GM12891 (cell line): ENCODE measurements around the gene PIF1.

ENCODE experiments used
- POLR2A ChIP-seq: IDR thresholded peaks from 2 replicates; pipeline ENCODE4 v1.6.1; 2011; ENCODE audit warnings: low read depth, low read length, control low read depth
- POLR2AphosphoS5 ChIP-seq: IDR thresholded peaks from 2 replicates; pipeline ENCODE4 v1.6.1; 2011; ENCODE audit warnings: low read depth, low read length, control low read depth
- SPI1 ChIP-seq: IDR thresholded peaks from 2 replicates; pipeline ENCODE4 v1.6.1; 2011; ENCODE audit warnings: low read depth, low read length, control low read depth

- TF ChIP-seq POLR2AphosphoS5 (no peak), SPI1 (no peak), POLR2A (no peak)
These were observed 22.0 kb upstream of the PIF1 start for GRCh38 chr15:64847448-64847847.
